Esophagus muscularis mucosa (tissue), 3 donors: Measurements from ENCODE around the gene MZT2A.
"Not testable (repeated sequence)": the region's sequence is repeated elsewhere in the genome, so short reads cannot be mapped to it uniquely, and the experiment has no call there.

Experiments
- POLR2AphosphoS5 ChIP-seq, 2 donors: sonication (generic); formaldehyde crosslinking; IDR thresholded peaks; one replicate each; pipeline ENCODE4 v1.6.1; 2017; ENCODE audit warnings: antibody characterized with exemption in 2 of 2
- TF ChIP-seq, protein P1 (sequence below), 3 experiments: fragments of 200-600 bp in 2 of 3; fragments of 450-650 bp in 1 of 3; sonication (generic) in 2 of 3; IDR thresholded peaks; one replicate each; pipeline ENCODE4 v1.5.1; 2017 to 2019; ENCODE audit warnings: antibody characterized with exemption in 3 of 3, mild to moderate bottlenecking in 2 of 3, moderate library complexity in 1 of 3

DNA sequence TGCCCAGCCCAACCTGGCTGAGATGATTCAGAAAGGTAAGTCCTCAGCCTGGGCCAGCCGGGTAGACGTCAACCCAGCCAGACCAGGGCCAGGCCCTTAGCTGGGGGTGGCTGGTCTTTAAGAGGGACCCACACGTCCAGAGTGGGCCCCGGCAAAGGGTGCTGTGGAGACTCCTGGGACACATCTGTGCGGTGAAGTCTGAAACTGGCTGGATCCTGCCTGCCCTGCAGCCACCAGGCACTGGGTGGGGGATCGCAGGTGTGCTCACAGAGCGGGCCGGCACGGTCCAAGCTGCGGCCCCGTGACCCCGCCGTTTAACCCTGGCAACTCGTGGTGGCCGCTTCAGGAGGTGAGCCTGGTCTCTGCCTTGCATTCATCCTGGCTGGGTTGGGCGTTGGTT is 25.7 kb upstream of the MZT2A start:
- not testable (repeated sequence) for TF ChIP-seq POLR2AphosphoS5 (IDR thresholded peaks at IDR 0.05)
- TF ChIP-seq, protein P1, sequence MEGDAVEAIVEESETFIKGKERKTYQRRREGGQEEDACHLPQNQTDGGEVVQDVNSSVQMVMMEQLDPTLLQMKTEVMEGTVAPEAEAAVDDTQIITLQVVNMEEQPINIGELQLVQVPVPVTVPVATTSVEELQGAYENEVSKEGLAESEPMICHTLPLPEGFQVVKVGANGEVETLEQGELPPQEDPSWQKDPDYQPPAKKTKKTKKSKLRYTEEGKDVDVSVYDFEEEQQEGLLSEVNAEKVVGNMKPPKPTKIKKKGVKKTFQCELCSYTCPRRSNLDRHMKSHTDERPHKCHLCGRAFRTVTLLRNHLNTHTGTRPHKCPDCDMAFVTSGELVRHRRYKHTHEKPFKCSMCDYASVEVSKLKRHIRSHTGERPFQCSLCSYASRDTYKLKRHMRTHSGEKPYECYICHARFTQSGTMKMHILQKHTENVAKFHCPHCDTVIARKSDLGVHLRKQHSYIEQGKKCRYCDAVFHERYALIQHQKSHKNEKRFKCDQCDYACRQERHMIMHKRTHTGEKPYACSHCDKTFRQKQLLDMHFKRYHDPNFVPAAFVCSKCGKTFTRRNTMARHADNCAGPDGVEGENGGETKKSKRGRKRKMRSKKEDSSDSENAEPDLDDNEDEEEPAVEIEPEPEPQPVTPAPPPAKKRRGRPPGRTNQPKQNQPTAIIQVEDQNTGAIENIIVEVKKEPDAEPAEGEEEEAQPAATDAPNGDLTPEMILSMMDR (IDR thresholded peaks at IDR 0.05): not testable (repeated sequence)
